GM18870 (cell line): ENCODE data around the gene ZDHHC18.
A peak's percentile ranks its signal among the peaks of the same experiment; 100 is the strongest.

ENCODE experiments used
- ATAC-seq: cut with Tn5 transposase; IDR thresholded peaks from one replicate; pipeline ENCODE4 v1.9.1; 2021; ENCODE audit warnings: moderate library complexity; ENCODE audit not compliant: unreplicated experiment

Gene ZDHHC18

DNA sequence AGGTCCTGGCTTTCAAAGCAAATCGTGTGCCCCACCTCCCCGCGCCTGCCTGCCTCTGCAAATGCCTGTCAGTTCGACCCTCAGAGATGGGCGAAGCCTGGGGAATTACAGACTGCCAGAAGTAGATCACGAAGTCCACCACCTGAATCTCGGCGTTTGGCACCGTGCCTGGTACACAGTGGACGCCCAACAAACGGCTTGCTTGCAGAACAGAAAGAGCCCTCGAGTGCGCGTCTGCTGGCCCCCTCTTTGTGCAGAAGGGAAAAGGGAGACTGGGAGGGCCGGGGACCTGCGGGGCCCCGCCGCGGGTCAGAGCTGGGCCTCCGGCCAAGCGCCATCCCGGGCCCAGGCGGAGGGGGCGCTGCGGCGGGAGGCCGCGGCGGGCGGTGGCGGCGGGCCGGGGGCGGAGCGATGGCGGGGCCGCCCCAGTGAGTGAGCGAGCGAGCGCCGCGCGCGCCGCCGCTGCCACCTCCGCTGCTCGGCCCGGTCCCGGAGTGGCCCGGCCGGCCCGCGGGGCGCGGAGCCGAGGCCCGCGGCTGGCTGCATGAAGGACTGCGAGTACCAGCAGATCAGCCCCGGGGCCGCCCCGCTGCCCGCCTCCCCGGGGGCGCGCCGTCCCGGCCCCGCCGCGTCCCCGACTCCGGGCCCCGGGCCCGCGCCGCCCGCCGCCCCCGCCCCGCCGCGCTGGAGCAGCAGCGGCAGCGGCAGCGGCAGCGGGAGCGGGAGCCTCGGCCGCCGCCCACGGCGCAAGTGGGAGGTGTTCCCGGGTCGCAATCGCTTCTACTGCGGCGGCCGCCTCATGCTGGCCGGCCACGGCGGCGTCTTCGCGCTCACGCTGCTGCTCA, at the start of gene ZDHHC18:
Gene ZDHHC18, plus strand, starts transcription at position 428 of the 845 bp plus-strand sequence. Its CDS starts 117 bp downstream, at position 545.
- ATAC-seq = no peak

GRCh38 chr1:26779098-26779668, 47.3 kb upstream of the ZDHHC18 start:
- no peak for ATAC-seq

- ATAC-seq = no peak
Measured at GRCh38 chr1:26780344-26780957, 46.0 kb upstream of the ZDHHC18 start.

- ATAC-seq = no peak
Measured at GRCh38 chr1:26781206-26781825, 45.2 kb upstream of the ZDHHC18 start.

DNA sequence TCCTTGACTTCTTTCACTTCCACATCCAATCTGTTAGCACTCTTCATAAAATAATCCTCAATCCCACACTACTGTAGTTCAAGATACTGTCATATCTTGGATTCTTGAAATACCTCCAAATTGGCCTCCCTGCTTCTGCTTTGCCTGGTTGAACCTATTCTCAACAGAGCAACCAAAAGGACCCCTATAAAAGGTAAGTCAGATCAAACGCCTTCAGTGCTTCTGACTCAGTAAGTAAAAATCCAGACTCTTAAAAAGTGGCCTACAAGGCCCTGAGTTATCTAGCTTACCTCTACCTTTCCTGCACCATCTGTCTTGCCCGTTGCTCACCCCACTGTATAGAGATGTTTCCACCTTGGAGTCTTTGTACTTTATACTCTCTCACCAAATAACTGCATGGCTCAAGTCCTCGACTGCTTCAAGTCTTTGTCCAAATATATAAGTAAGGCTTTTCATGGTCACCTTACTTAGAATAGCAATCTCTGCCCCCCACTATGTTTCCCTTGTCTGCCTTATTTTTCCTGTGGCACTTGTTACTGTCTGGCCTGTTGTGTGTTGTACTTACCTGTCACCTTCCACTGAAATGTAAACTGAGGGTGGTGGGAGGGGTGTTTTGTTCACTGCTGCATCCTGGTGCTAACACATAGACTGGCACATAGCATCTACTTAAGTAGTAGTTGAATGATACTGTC, 43.8 kb upstream of the ZDHHC18 start:
- no peak for ATAC-seq

DNA sequence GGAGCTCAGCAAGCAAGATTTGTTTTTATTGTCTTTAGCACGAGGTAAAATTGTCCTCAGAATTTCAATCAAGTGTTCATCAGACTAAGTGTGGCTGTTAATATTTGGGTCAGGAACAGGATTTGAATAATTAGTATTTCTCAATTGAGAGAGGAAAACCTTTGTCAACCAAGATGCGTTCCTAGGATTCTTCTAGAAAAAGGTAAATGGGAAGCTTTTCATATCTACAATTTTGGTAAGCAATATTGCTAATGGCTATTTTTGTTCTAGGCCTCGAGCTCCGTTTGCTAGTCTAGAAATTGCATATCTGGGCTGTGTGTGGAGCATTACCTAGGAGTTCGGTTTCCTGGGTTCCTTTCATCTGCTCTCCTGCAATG, 42.9 kb upstream of the ZDHHC18 start:
- no peak for ATAC-seq

GRCh38 chr1:26784023-26784871, 42.2 kb upstream of the ZDHHC18 start:
- no peak for ATAC-seq

DNA sequence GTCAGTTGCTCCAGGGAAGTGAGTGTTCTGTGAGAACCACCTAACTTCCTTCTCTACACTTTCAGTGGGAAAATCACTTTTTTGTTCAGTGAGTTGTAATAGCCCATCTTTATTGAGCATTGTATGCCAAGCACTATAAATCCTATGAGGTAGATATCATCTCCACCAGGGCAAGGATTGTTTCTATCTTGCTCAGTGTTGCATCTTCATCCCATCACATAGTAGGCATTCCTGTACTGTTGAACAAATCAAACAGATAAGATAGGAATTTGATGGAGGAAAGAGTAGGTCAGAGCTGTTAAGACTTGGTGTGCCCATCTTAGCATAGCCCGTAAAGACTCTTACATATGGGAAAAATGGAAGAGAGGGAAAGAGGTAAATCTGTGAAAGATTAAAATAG, 41.6 kb upstream of the ZDHHC18 start:
- ATAC-seq = no peak

DNA sequence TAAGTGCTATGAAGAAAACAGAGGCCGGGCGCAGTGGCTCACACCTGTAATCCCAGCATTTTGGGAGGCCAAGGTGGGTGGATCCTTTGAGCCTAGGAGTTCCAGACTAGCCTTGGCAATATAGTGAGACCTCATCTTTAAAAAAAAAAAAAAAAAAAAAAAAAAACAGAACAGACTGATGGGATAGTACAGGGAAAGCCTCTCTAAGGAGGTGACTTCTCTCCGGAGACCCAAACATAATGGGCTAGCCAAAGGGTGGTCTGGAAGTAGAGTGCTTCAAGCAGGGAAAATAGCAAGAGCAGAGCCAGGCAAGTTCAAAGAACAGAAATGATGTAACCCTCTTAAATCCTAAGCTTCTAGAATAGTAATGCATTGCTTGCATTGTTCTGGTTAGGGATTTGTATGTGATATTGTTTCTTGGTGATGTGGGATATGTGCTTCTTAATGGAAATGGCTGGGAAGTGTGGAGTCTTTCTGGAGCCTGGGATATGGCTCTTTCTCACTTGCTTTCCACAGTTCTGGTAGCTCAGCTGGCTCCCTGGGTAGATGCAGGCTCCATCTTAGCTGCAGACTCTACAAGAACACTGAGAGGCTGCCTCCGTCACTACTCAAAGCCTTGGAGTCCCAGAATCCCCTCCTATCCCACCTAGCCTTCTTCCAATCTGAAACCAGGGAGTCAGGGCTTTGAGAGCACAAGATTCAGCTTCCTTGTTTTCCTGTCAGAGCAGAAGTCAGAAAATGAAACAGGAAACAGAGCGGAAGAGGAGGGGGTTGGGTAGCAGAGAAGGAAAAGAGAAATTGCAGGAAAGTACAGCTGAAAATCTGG, 40.7 kb upstream of the ZDHHC18 start:
- ATAC-seq = no peak

- no peak for ATAC-seq
Measured at GRCh38 chr1:26786437-26787380, 39.8 kb upstream of the ZDHHC18 start.

- ATAC-seq = peak; percentile 38
Measured at GRCh38 chr1:26787381-26787705, 39.1 kb upstream of the ZDHHC18 start.

- ATAC-seq = peak; percentile 28
Measured at GRCh38 chr1:26787706-26788514, 38.6 kb upstream of the ZDHHC18 start, which contains the start of gene PIGV. Gene PIGV (plus strand): TSS chr1:26787950. CDS start chr1:26790816, 2,866 bp downstream.

- no peak for ATAC-seq
Measured at GRCh38 chr1:26788515-26788785, 38.0 kb upstream of the ZDHHC18 start.

DNA sequence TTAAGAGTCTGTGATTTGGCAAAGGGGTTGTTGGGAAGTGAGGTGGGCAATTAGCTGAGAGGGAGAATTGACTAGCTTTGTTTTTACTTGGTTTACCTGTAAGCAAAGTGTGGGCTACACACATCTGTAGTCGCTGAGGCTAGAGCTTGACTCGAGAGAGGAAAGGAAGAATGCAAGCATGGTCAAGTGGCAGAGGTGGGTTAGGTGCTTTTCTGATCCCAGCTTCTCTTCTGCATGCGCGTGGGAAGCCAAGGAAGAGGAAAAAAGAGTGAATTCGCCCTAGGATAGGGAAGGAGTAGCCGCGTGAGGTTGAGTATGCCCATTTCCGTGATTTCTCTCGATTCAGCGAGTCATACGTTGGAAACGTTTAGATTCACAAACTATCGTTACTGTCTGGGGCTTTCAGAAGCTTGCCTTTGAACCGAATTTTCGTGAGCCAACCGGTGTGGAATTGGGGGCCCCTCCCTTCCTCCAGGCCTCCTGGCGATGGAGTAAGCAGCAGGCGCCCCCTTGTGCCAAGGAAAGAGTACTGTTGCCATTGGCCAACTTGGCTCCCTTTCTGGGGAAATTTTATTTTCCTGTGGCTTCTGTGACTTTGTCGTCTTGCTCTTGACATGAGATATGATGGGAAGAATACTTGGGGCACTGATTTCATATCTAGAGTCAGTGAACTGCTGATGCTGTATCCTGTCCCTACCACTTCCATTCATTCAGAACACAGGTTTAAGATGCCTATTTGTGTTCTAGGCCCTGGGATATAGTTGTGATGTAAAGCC, 37.5 kb upstream of the ZDHHC18 start:
- ATAC-seq = no peak

GRCh38 chr1:26789612-26789865, 36.9 kb upstream of the ZDHHC18 start:
- ATAC-seq = no peak

DNA sequence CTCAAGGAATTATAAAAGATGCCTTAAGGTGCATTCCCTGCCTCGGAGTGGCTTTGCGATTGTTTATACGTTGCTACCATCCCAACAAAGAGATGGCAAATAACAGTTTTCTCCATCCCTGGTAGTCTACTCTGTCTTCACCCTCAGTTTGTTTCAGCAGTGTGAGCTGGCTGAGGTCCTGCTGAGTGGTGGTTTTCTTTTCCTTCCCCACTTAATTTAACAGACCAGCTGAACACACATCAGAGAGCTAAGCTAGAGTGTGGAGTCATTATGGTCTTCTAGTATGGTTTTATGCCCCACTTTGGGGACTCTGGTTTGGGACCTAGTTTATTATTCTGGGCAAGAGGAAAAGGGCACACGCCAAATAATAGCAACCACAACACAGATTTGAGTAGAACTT, 36.6 kb upstream of the ZDHHC18 start:
- ATAC-seq = no peak

DNA sequence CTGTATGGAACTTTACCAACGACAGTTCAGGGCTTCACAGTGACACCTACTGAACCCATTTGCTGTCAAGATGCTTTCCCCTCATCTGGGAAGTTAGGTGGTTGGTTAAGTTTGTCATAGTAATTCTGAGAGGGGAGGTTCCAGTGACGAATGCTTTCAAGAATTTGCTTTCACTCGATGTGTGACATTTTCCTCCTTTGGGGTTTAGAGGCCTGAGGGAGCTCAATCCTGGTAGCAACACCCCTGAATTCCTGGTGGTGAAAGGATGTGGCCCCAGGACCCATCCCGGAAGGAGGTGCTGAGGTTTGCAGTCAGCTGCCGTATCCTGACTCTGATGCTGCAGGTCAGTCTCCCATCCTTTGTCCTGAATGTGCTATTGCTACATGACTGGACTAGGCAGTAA, 35.9 kb upstream of the ZDHHC18 start:
- ATAC-seq = no peak
